AML-193 (cell line): ENCODE data around the gene SEC62.

Experiments
- DNase-seq, 2 experiments: peaks; one replicate each; lab custom pipeline; 2025; lab: John Stamatoyannopoulos, UW

Gene SEC62

GRCh38 chr3:169966951-169967915 lies 626 bp downstream of the SEC62 start:
- DNase-seq = peak; percentile 64 to 70

- no peak for DNase-seq
These were observed 1.7 kb downstream of the SEC62 start for GRCh38 chr3:169968224-169968885.

- peak; percentile 21 to 36 for DNase-seq
These were observed 2.8 kb downstream of the SEC62 start for GRCh38 chr3:169969174-169970095.

GRCh38 chr3:169970847-169971246 lies 4.2 kb downstream of the SEC62 start:
- no peak for DNase-seq

- DNase-seq = no peak
These were observed 4.9 kb downstream of the SEC62 start for GRCh38 chr3:169971522-169971921.

GRCh38 chr3:169980055-169980454 lies 13.4 kb downstream of the SEC62 start:
- DNase-seq = peak; percentile 15 to 18

GRCh38 chr3:169984292-169984691 lies 17.7 kb downstream of the SEC62 start:
- no peak for DNase-seq

- no peak for DNase-seq
These were observed 23.8 kb downstream of the SEC62 start for GRCh38 chr3:169990431-169990830.

- DNase-seq = no peak
These were observed 25.5 kb downstream of the SEC62 start for GRCh38 chr3:169992156-169992555.

- peak; percentile 39 to 44 for DNase-seq
These were observed 26.2 kb downstream of the SEC62 start for GRCh38 chr3:169992781-169993180.

GRCh38 chr3:169993761-169994160 lies 27.2 kb downstream of the SEC62 start:
- DNase-seq = no peak

GRCh38 chr3:169996063-169996462 lies 29.5 kb downstream of the SEC62 start:
- DNase-seq = no peak

- DNase-seq = peak; percentile 41 to 43
These were observed 32.1 kb downstream of the SEC62 start for GRCh38 chr3:169998668-169999131.

- DNase-seq = no peak
These were observed 32.8 kb downstream of the SEC62 start for GRCh38 chr3:169999433-169999832.

- no peak for DNase-seq
These were observed 33.4 kb downstream of the SEC62 start for GRCh38 chr3:170000051-170000450.

- no peak for DNase-seq
These were observed 35.6 kb downstream of the SEC62 start for GRCh38 chr3:170002231-170002630.

GRCh38 chr3:170002879-170003278 lies 36.3 kb downstream of the SEC62 start:
- peak; percentile 77 to 87 for DNase-seq

GRCh38 chr3:170003881-170004356 lies 37.3 kb downstream of the SEC62 start:
- no peak for DNase-seq

GRCh38 chr3:170007031-170007663 lies 40.5 kb downstream of the SEC62 start:
- peak; percentile 99 for DNase-seq

GRCh38 chr3:170010498-170010897 lies 43.9 kb downstream of the SEC62 start:
- DNase-seq = no peak
